Midbrain (tissue), 1 donor: ENCODE measurements around the gene CNTN4.

Source experiments
- DNase-seq: peaks from one replicate; lab custom pipeline; 2025; lab: John Stamatoyannopoulos, UW

Gene CNTN4

DNA sequence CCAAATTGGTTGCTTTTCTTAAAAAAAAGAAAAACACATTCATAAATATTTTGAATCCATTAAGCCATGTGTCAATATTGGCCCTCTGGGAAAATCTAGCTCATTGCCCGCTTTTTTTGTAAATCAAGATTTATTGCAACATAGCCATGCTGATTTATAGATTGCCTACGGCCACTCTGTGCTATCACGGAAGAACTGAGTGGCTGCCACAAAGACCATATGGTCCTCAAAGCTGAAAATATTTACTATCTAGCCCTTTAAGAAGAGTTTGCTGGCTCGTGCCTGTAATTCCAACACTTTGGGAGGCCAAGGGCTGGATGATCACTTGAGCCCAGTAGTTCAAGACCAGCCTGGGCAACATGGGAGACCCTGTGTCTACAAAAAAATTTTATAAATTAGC, 965.6 kb downstream of the CNTN4 start:
- DNase-seq = no peak

DNA sequence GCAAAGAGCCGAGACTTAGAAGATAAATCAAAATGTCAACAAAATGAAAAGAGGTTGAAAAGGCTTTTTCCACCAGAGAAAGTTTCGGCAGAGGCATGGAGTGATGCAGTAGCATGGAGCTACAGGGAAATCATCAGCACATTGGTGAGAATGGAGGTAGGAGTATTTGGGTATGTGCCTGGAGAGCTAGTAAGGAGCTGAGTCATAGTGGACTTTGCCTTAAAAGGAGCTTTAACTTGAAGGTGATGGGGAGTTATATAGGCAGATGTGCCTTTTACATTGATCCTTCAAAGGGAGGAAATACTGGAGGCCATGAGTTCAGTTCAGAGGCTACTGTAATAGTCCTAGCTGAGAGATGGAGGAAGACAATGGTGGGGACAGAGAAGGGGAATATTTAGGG, 967.2 kb downstream of the CNTN4 start:
- no peak for DNase-seq

DNA sequence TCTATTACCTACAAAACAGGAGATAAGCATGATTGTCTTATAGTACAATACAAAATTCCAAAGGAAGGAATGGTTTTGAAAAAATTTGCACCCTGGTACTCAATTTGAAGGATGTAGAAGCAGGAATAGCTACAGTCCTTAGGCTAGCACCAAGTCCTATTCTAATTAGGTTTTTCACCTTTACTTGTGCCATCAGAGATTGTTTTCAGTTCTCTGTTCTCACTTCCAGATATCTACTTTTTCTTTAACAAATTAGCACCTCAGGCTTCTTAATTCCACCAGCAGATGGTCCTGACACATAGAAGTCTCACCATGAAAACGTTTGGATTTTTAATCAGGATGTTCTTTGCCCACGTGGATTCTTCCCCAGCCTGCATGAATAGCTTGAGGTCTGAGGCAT, 967.7 kb downstream of the CNTN4 start:
- DNase-seq = no peak

DNA sequence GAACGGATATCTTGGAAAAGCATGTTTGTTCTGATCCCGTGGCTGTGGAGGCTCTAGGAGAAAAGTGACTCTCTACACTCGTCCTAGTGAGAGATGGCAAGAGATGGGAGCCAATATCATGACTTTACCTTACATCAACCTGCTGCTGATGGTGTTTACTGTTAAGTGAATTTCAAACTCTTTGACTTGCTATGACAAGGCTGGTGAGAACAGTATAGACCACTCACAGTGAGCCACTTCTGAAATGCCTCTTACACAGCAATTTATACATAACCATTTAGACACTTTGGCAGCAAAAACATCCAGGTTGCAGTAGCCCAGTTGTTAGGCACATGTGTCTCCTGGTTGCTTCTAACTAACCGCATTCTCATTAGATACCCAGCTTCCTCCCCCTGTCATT, 968.2 kb downstream of the CNTN4 start:
- no peak for DNase-seq

DNA sequence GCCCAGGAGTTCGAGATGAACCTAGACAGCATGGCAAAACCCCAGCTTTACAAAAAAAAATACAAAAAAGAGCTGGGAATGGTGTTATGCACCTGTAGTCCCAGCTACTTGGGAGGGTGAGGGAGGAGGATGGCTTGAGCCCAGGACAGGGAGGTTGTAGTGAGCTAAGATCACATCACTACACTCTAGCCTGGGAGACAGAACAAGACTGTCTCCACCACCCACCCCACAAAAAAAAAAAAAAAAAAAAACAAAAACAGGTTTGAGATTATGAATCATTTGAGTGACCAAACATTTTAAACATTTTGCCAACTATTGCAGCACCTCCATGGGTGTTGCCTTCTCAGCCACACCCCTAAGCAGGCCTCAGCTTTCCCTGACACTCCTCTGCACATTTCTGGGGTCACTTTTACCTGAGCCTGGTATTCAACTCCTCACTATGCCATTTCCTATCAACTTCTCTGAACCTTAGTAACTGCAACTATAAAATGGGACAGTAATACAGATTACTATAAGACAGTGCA, 969.8 kb downstream of the CNTN4 start:
- DNase-seq = no peak

DNA sequence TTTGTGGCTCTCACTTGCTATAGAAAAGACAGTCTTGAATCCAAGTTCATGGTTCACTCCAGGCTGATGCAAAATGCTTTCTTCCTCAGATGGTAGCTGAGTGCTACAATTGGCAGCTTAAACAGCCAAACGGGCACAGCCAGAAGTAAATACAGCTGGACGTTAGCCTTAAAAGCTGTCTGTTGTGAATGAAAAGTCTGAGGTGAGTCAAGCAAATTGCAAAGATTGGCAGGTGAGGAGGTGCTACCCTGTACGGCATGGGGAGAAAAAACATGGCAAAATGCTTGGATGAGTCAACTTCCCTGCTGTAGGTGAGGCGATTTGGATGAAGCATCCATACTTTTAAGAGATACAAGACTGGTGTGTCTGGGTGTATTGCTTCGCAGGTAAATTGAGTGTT, 971.1 kb downstream of the CNTN4 start:
- DNase-seq = no peak

DNA sequence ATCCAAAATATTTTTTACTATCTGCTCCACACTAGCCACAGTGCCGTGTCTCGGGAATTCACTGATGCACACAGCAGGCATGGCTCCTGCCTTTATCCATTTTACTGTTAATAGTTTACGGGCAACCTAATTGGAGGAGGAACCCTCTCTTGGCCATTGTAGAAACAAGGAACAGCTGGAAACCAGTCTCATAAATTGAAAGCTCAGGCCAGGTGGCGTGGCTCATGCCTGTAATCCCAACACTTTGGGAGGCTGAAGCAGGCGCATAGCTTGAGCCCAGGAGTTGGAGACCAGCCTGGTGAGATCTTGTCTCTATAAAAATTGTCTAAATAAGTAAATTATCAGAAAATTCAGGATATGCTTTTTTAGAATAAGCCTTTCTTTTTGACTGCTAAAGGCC, 972.5 kb downstream of the CNTN4 start:
- DNase-seq = no peak

DNA sequence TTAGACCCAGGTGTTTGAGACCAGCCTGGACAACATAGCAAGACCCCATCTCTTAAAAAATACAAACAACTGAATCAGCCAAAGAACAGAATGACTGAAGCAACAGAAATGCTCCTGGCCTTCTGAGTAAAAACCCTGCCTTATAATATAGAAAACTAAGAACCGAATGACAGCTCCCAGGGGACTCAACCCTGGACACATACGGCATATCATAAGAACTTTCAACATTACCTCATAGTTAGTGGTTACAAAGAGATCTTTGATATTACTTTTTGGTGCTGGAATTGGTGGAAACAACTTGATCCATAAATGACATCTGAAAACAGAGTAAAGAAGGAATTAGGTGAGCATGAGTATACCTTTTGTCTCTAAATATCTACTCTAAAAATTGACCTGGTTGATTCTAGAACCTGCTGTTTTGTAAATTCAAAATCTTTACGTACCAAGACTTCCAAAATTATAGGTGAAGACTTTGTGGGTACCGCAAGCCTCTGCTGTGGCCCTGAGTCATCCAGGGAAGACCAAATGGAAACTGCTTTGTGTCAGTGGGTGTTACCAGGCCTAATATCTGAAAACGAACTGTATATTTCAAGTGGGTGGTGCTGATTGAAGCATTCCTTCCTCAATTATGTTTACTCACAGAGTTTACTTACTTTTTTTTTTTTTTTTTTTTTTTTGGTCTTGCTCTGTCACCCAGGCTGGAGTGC, 976.0 kb downstream of the CNTN4 start:
- no peak for DNase-seq

DNA sequence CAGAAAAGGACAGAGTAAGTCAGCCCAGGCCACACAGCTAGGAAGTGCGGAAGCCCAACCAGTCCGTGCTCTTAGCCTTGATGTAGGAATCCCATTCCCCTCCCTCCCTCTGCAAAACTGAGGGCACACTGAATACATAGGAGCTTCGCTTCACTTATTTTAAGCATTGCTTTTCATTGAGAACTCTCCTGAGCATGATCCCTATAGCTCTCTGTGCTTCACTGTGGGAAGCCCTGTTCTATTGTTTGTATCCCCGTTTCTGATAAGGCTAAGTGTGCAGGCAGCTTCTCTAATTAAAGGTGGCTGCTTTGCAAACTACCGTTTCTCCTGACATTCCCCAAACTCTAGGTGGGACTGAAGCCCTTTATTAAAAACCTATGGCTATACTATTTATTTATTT, 981.6 kb downstream of the CNTN4 start:
- DNase-seq = no peak

DNA sequence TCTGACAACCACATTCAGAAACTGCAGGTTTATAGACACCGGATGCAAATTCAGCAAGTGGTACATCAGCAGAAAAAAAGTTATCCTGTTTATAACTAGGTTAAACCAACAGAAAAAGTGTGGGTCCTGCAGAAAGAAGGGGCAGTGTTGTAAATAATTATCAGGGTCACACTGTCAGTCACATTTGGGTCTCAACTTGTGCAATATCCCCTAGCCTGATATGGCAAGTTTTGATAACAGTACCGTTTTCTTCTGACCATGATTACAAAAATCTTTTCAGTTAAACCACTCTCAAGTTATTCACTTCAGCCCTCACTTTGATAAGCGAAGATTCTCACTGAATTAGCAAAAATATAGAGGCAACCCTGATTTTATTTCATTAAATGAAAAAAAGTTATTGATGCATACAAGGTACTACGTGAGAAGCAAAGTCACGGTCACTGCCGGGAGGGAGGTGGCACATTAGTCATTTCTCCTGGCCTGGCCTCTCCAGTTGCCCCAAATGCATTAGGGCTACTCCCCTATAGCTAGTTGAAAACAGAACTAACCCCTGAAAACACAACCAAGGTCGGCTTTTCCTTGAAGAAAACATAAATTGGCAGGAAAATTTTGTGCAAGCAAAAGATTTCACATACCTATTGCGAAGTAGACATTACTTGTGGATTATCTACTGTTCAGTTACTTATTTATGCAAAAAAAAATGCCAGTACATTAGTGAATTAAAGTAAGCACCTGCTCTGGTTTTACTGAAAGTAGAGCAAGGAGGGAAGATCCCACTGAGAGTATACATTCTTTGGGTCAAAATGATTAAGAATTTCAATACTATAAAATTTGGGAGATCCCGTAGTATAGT, 982.9 kb downstream of the CNTN4 start:
- DNase-seq = no peak

DNA sequence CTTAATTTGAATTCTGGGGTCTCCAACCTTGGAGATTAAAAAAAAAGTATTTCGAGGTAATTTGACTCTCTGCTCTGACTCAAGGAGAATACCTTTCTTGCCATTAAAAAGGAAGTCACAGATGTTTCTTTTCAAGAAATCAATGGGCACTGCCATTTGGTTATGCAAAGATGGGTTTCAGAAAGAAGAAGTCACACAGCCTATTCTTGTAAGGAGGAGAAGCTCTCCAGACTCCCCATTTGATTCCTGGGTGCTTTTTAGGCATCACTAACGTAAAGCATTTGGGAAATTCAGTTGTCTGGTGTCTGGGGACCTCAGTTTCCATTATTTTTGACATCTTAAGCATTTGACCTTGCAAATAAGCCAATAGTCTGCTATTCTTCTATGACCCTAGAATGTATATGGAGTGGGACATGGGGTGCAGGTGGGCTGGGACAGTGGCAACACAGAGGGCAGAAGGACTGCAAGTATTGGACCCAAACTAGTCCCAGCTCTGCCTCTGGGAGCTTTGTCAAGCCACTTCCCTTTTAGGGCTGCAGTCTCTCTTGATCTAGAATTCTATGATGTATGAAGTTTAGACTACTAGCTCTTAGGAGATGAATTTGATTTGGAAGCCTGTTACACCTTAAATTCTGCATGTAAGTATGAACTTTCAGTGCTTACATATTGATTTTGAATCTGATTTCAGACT, 983.7 kb downstream of the CNTN4 start:
- no peak for DNase-seq

DNA sequence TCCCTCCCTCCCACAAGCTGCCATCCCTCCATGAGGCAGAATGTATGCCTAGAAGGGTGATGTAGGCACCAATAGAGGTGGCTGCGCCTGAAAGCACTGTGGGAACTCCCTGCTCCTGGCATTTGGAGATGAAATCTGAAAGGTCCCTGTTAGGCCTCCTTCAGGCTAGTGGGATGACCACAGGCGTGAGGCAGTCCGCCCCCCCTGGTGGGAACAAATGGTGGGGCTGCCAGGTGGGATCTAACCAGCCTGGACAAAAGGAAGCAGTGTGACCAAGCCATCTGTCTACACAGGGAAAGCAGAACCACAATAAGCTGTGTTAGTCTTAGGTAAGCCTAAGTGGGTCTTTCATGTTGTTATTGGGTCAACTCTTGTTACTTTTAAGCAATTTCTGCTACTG, 986.2 kb downstream of the CNTN4 start:
- no peak for DNase-seq

DNA sequence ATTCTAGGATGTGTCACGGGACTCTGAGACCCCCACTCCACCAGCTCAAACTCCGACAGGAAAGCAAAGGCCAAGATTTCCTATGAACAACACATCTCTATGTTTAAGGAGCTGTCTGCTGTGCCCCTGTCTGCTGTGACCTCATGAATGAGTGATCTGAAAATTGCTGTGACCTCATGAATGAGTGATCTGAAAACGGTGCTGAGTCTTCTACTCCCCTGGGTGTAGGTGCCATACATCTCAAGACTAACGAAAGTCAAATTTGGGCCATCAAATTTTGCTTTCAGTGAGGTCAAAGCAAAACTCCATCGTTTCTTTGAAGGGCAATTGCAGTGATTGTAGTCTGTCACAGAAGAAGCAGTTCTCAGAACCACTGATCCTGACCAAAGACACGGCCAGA, 987.1 kb downstream of the CNTN4 start:
- DNase-seq = no peak

DNA sequence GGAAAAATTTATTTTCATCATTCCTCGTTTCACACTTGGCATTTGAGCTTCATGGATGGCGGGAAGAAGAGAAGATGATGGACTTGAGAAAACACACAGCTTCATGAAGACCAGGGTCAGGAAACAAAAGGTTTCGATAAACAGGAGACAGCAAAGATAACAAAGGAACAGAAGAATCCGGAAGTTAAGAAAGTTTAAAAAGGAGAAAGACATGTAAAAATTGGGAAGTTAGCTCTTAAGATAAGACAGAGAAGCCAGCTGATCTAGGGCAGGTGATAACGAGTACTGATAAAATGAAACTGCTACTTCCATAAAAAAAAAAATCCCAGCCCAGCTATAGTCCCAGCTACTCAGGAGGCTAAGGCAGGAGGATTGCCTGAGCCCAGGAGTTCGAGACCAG, 987.6 kb downstream of the CNTN4 start:
- DNase-seq = no peak

DNA sequence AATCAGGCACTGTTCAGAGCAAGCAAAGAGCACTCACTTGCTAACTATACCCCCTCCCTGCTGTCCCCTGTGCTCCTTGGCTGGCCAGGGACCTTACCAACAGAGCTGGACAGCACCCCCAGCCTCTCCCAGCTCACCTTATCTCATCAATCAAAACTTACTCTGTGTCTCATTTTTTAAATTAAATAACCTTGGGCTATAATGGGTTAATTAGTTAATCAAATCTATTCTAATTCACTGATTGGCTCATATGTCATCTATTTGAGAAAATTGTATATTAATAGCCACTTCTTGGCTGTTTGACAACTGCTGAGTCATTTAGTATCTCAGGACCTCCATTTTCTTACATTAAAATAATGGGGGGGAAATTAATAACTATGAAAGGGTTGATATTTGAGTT, 988.6 kb downstream of the CNTN4 start:
- DNase-seq = no peak

DNA sequence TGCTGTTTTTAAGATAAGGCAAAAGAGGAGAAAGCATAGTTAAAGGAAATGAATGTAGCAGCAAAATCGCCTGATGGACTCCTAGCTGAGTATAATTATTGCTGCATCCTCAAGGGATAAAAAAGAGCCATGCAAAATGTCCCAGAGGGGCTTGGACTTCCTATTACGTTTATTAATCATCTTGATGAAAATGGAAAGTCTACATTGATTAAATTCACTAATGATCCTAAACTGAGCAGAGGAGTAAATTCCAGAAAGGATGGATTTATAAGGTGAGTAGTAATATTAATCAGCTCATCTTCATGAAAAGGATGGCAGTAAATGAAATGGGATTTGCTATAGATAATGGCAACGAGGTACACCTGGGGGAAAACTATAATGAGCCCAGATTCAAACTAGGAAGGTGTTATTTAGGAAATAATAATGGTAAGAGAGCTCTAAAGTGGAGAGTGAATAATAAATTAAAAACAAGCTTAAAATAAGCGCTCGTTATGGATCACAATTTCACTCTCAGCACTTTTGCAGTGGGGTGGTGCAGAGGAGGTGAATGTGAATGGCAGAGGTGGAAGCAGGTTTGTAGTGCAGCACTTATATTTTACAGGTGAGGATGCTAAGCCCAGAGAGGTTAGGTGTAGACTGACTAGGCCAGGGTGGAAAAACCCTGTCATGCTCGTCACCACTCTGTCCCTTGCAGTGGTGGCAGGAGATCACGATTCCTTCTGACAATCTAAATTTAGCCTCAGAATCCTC, 989.2 kb downstream of the CNTN4 start:
- no peak for DNase-seq

DNA sequence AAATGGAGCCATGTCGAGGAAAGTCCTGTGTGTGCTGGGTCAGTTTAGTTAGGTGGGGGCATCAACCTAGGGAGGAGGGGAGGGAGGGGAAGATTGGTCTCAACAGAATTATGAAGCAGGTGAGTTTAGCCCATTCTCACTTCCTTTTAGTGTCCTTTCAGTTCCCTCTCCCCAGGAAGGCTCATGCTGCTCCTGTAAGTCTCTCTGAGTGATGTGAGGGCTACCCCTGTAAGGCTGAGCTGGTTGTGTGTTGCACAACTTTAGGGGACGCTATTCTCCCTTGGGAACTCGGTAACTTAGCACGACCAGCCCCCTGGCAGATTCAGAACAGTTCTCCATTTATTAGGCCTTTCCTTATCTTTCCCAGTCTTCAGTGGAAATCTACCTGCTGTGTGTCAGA, 990.4 kb downstream of the CNTN4 start:
- DNase-seq = no peak

DNA sequence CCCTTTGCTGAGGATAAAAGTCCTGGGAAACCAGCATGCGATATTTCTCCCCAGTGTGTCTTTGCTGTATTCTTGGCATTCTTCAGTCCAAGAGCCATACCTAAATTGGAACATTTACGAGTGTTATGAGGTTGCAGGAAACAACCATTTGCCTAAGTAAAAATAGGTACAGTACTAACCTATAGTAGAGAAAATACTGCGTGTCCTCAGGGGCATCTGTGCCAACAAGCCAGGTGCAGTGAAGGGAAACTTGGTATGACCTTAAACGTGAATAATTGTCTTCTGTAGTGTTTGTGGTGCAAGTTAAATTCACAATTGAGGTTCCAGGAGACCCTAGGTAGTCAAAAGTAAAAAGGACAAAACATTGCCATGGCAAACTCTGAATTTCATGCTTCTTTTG, 999.3 kb downstream of the CNTN4 start:
- no peak for DNase-seq

DNA sequence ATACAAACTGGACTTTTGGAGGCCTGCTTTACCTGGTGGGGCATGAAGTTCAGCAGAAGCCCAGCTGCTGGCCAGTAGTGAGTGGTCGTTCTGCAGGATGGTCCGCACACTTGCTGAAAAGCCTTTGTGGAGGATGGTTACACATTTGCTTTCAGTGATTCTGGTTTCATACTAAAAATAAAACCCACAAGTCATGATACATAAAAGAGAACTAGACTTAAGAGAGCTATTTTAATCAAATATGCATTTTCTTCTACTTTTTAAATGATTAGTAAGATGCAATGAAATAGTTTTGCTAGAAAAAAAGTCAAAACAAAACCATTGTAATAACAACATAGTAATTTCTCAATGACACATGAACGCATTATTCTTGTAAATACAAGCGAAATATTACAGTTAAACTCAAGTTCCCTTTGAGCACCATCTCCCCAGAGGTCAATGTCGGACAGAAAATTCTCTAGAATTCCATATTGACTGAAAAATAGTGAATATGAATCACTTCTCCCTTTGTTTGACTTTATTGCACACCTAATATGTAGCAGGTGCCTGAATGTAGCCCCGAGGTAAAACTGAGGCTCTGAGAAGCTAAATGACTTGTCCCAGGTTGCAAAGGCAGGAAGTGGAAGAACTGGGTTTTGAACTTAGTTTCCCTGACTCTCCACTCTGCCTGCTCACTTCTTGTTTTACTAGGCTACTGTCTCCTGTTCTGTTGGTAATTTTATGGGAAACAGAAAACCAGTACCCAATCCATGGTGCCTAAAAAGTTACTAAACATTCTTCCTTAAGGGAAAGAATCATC, 1003.2 kb downstream of the CNTN4 start:
- no peak for DNase-seq

DNA sequence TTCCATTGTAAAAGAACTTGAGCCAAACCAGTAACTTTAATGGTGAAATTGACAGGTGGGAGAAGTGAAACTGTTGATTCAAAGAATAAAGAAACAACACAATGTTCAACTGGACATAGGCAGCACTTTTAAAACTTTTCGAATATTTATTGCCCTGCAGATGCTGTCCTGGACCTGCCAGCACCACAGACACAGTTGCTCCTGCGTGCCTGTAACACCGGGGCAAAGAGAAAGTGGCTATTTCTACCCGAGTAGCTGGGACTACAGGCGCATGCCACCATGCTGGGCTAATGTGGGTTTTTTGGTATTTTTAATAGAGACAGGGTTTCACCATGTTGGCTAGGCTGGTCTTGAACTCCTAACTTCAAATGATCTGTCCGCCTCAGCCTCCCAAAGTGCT, 1004.1 kb downstream of the CNTN4 start:
- no peak for DNase-seq

DNA sequence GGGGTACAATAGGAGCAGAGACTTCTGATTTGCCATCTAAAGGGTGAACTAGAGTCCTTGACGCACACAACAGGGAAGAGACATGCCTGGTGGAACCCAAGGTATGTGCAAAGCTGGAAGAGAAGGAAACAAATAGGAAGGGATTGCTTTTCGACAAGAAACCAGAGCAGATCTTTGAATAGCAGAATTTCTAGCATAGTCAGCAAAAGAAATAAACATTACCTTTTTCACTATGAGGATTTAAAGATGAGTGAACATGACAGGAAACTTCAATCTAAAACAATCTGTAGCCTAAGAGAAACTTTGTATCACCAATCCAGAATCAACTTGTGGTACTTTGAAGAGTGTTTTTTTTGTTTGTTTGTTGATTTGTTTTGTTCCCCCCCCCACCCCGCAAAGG, 1006.6 kb downstream of the CNTN4 start:
- DNase-seq = no peak
